Measurements from ENCODE around the gene TRMT61A. TPM values are rescaled to one million over a fixed set of nuclear protein-coding genes. Genes with fewer than 3 reads are reported as not detected.

Gene TRMT61A
- total and polyA plus RNA-seq, 9 of the 15 experiments (the other 6 are each of a cell fraction or from before 2014, with no cell fraction given) = 0.10 to 24.8 (median 5.1) TPM

GRCh38 chr14:103544388-103545218 is 15.6 kb downstream of the TRMT61A start:
- H3K4me3 ChIP-seq = no peak overlapping the region
- intact Hi-C loops (cut with micrococcal nuclease) = loop anchor here (5.0 to 10.0 kb wide), 2 partner anchors 42 to 470 kb away; no protein-coding TSS in a partner anchor
- BruUV-seq (replicated peaks) = no TSS peak
- no peak for TF ChIP-seq UBTF (IDR thresholded peaks at IDR 0.05; ENCODE audit: borderline replicate concordance in 1 of 2, low read depth in 2 of 2, low read length in 2 of 2)
- TF ChIP-seq VEZF1 (CRISPR knock-in tag; IDR thresholded peaks at IDR 0.05) = no peak
- TF ChIP-seq ATF1 (CRISPR knock-in tag; IDR thresholded peaks at IDR 0.05) = no peak
- TF ChIP-seq ATF1 (tag; IDR thresholded peaks at IDR 0.05) = no peak
- TF ChIP-seq TBL1XR1 (IDR thresholded peaks at IDR 0.05; ENCODE audit: low read length in 2 of 2) = no peak
- no peak for TF ChIP-seq MNT (conservative IDR thresholded peaks at IDR 0.05)
- no peak for TF ChIP-seq ZBTB33 (CRISPR knock-in tag; IDR thresholded peaks at IDR 0.05)
- TF ChIP-seq E2F4 (CRISPR knock-in tag; IDR thresholded peaks at IDR 0.05; ENCODE audit: low read depth) = no peak
- no peak for TF ChIP-seq RBFOX2 (IDR thresholded peaks at IDR 0.05; ENCODE audit: low read depth, low read length)
- TF ChIP-seq EWSR1 (IDR thresholded peaks at IDR 0.05; ENCODE audit: borderline replicate concordance, low read depth, partially characterized antibody) = no peak
- TF ChIP-seq ZNF197 (CRISPR knock-in tag; IDR thresholded peaks at IDR 0.05; ENCODE audit: low read depth) = no peak

More at GRCh38 chr14:103544388-103545218, 15.6 kb downstream of the TRMT61A start:
- no peak for DNase-seq (ENCODE audit: extremely low read depth in 1 of 4, low spot score in 3 of 4)
- Histone ChIP-seq H4K20me1 (replicated peaks; ENCODE audit: control insufficient read depth, insufficient read depth, low read length) (peaks cover 7% of the 10 kb centered on the region; the same call in 1 of the 2 replicates), H3K9ac (ENCODE audit: insufficient read depth in 1 of 2, low read depth in 2 of 2, low read length in 2 of 2) (no peak overlapping the region; a peak in 1 of 4 replicates), H3K27me3 (ENCODE audit: control insufficient read depth in 2 of 2, insufficient read depth in 2 of 2, low read length in 2 of 2) (no peaks in the 10 kb centered on the region), H3K9me1 (ENCODE audit: control insufficient read depth, insufficient read depth, low read length) (no peaks in the 10 kb centered on the region), H2AFZ (ENCODE audit: low read depth, low read length) (no peak overlapping the region), H3K79me2 (ENCODE audit: control insufficient read depth, insufficient read depth, low read length) (no peaks in the 10 kb centered on the region), H3K9me3 (replicated peaks; ENCODE audit: control insufficient read depth, insufficient read depth, low read depth, low read length) (no peaks in the 10 kb centered on the region), H3K4me1 (replicated peaks in 1 of 2; ENCODE audit: control insufficient read depth in 2 of 2, insufficient read depth in 2 of 2, low read length in 2 of 2) (peaks cover 0 to 86% of the 10 kb centered on the region in 2 experiments; a peak in 2 of 5 replicates), H3K27ac (ENCODE audit: extremely low read depth, low read depth, low read length) (no peak overlapping the region), H3K4me2 (ENCODE audit: insufficient read depth, low read length) (no peak overlapping the region), H3K36me3 (ENCODE audit: control insufficient read depth, insufficient read depth, low read length) (no peaks in the 10 kb centered on the region)
- in situ Hi-C loops (cut with MboI) = no loop called here
- ATAC-seq = no peak
- ChIA-PET CTCF (ENCODE audit: low intra/inter-chr PET ratio) (no interaction called here), POLR2A (interaction anchor here (0.7 to 2.1 kb wide), 2 partner anchors 25 to 34 kb away, joined by 3 to 8 read pairs; no protein-coding TSS in a partner anchor)
- 69% methylated on average over 12 of the region's 35 CpGs for WGBS (ENCODE audit: insufficient coverage, low coverage, missing lambda C conversion rate)
- no peak for FAIRE-seq

All from K562 (cell line).